ENCODE measurements around the gene SLC6A3.

DNA sequence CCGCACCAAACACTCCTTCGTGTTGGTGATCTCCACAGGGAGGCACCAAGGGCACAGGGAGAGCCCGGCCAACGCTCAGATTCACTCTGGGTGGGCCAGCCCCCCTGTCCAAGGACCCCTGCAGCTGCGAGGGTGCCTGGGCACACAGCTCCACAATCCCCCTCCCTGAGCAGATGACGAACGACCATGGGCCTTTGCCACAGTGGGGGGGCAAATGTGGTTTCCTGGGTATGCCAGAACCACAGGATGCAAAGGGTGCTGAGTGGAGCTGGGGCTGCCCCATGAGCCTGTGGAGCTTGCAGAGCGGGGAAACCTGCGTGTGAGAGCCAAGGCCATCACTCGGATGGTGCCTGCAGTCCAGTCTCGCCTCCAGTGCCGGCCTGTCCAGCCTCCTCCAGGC lies 47.5 kb upstream of the SLC6A3 start:
- TF ChIP-seq, protein P1, sequence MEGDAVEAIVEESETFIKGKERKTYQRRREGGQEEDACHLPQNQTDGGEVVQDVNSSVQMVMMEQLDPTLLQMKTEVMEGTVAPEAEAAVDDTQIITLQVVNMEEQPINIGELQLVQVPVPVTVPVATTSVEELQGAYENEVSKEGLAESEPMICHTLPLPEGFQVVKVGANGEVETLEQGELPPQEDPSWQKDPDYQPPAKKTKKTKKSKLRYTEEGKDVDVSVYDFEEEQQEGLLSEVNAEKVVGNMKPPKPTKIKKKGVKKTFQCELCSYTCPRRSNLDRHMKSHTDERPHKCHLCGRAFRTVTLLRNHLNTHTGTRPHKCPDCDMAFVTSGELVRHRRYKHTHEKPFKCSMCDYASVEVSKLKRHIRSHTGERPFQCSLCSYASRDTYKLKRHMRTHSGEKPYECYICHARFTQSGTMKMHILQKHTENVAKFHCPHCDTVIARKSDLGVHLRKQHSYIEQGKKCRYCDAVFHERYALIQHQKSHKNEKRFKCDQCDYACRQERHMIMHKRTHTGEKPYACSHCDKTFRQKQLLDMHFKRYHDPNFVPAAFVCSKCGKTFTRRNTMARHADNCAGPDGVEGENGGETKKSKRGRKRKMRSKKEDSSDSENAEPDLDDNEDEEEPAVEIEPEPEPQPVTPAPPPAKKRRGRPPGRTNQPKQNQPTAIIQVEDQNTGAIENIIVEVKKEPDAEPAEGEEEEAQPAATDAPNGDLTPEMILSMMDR (conservative IDR thresholded peaks at IDR 0.05 in 1 of 2, IDR thresholded peaks at IDR 0.05 in 1 of 2; ENCODE audit: low read depth in 1 of 2, low read length in 2 of 2) = no peak
- TF ChIP-seq EZH2 (IDR thresholded peaks at IDR 0.05; ENCODE audit: low read length, missing control alignments) = no peak

All from fibroblast of lung (primary cell).